ENCODE measurements around the gene IQSEC3.
A peak's percentile ranks its signal among the peaks of the same experiment; 100 is the strongest.

The IQSEC3 gene

DNA sequence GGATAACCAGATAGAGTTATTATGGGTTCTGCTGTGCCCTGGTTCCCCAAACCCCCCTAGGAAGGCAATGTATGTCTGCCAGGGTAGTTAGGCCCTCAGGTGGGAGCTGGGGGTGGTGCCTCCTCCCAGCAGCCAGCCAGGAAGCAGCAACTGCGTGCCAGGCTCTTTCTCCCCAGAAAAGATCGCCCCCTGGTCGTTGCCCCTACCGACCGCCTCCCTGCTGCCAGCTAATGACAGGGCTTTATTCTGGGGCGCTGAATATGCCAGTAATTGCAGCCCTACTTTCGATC, 36.3 kb downstream of the IQSEC3 start:
- Histone ChIP-seq H3K14ac (ENCODE audit: low read length in 2 of 2) (no peak overlapping the region), H2BK15ac (ENCODE audit: low read depth, poor library complexity, severe bottlenecking) (no peak overlapping the region), H3K36me3 (ENCODE audit: control insufficient read depth in 1 of 2, insufficient read depth in 2 of 2, low read depth in 1 of 2, low read length in 2 of 2) (no peaks in the 10 kb centered on the region), H4K8ac (ENCODE audit: low read length) (no peak overlapping the region), H3K4me2 (ENCODE audit: low read length, poor library complexity, severe bottlenecking) (no peak overlapping the region), H3K18ac (ENCODE audit: low read depth in 1 of 2, low read length in 2 of 2) (no peak overlapping the region), H3K79me1 (replicated peaks; ENCODE audit: low read length, poor library complexity, severe bottlenecking) (no peaks in the 10 kb centered on the region), H2BK120ac (ENCODE audit: low read depth, low read length) (no peak overlapping the region), H2BK5ac (ENCODE audit: low read depth, low read length, poor library complexity, severe bottlenecking) (no peak overlapping the region), H2AK5ac (ENCODE audit: low read length, severe bottlenecking) (no peak overlapping the region), H3K27ac (ENCODE audit: low read length, poor library complexity, severe bottlenecking) (no peak overlapping the region), H4K91ac (ENCODE audit: low read length) (no peak overlapping the region), H3K23ac (ENCODE audit: low read length in 2 of 2) (no peak overlapping the region), H3K4me1 (ENCODE audit: control insufficient read depth, insufficient read depth, low read depth, low read length) (peaks cover 22% of the 10 kb centered on the region), H3K27me3 (ENCODE audit: control insufficient read depth in 1 of 2, insufficient read depth in 1 of 2, low read length in 2 of 2) (peaks cover 4 to 61% of the 10 kb centered on the region in 2 experiments), H3K9ac (ENCODE audit: low read length) (no peak overlapping the region), H2AFZ (ENCODE audit: low read depth, low read length) (no peak overlapping the region), H3K4me3 (ENCODE audit: insufficient read depth in 1 of 2, low read depth in 1 of 2, low read length in 2 of 2) (no peak overlapping the region), H3K9me3 (ENCODE audit: control insufficient read depth, low read length) (no peaks in the 10 kb centered on the region), H3K4ac (ENCODE audit: low read depth in 1 of 2, low read length in 2 of 2) (no peak overlapping the region), H2BK12ac (ENCODE audit: low read length in 2 of 2) (no peak overlapping the region)
- WGBS, result 33% methylated on average over 7 of the region's 7 CpGs
- DNase-seq, result no peak

DNA sequence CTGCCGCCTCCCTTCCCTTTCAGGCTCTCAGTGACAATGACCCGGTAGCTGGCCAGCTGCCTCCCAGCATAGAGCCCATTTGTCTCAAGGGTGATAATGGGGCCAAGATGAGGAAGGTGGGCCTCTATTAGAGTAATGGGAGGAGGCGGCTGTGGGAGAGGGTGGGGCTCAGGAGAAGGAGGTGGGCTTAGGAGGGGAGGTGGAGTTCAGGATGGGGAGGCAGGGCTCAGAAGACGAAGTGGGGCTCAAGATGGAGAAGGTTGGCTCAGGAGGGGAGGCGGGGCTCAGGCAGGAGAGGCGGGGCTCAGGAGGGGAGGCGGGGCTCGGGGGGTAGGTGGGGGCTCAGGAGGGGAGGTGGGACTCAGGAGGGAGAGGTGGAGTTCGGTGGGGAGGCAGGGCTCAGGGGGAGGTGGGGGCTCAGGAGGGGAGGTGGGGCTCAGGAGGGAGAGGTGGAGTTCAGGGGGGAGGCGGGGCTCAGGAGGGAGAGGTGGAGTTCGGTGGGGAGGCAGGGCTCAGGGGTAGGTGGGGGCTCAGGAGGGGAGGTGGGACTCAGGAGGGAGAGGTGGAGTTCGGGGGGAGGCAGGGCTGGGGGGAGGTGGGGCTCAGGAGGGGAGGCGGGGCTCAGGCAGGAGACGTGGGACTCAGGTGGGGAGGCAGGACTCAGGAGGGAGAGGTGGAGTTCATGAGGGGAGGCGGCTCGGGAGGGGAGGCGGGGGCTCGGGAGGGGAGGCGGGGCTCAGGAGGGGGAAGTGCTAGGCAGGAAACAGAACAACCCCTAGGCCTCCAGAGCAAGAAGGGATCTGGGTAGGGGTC, 36.8 kb downstream of the IQSEC3 start:
- Histone ChIP-seq H3K4me1 (ENCODE audit: control insufficient read depth, insufficient read depth, low read depth, low read length) (peaks cover 19% of the 10 kb centered on the region), H3K18ac (ENCODE audit: low read depth in 1 of 2, low read length in 2 of 2) (no peak overlapping the region), H4K8ac (ENCODE audit: low read length) (no peak overlapping the region), H2BK5ac (ENCODE audit: low read depth, low read length, poor library complexity, severe bottlenecking) (no peak overlapping the region), H3K4me3 (ENCODE audit: insufficient read depth in 1 of 2, low read depth in 1 of 2, low read length in 2 of 2) (no peak overlapping the region), H2AFZ (ENCODE audit: low read depth, low read length) (no peak overlapping the region), H3K27ac (ENCODE audit: low read length, poor library complexity, severe bottlenecking) (no peak overlapping the region), H2AK5ac (ENCODE audit: low read length, severe bottlenecking) (no peak overlapping the region), H3K36me3 (ENCODE audit: control insufficient read depth in 1 of 2, insufficient read depth in 2 of 2, low read depth in 1 of 2, low read length in 2 of 2) (no peaks in the 10 kb centered on the region), H3K4me2 (ENCODE audit: low read length, poor library complexity, severe bottlenecking) (no peak overlapping the region), H3K9ac (ENCODE audit: low read length) (no peak overlapping the region), H3K9me3 (ENCODE audit: control insufficient read depth, low read length) (no peaks in the 10 kb centered on the region), H3K4ac (ENCODE audit: low read depth in 1 of 2, low read length in 2 of 2) (no peak overlapping the region), H2BK120ac (ENCODE audit: low read depth, low read length) (no peak overlapping the region), H4K91ac (ENCODE audit: low read length) (no peak overlapping the region), H3K14ac (ENCODE audit: low read length in 2 of 2) (no peak overlapping the region), H2BK12ac (ENCODE audit: low read length in 2 of 2) (no peak overlapping the region), H2BK15ac (ENCODE audit: low read depth, poor library complexity, severe bottlenecking) (no peak overlapping the region), H3K23ac (ENCODE audit: low read length in 2 of 2) (no peak overlapping the region), H3K27me3 (ENCODE audit: control insufficient read depth in 1 of 2, insufficient read depth in 1 of 2, low read length in 2 of 2) (peaks cover 3 to 56% of the 10 kb centered on the region in 2 experiments), H3K79me1 (replicated peaks; ENCODE audit: low read length, poor library complexity, severe bottlenecking) (no peaks in the 10 kb centered on the region)
- DNase-seq, result no peak
- 28% methylated on average over 10 of the region's 19 CpGs for WGBS

- Histone ChIP-seq H3K14ac (ENCODE audit: low read length in 2 of 2) (no peak overlapping the region), H2AFZ (ENCODE audit: low read depth, low read length) (no peak overlapping the region), H3K79me1 (replicated peaks; ENCODE audit: low read length, poor library complexity, severe bottlenecking) (no peaks in the 10 kb centered on the region), H2AK5ac (ENCODE audit: low read length, severe bottlenecking) (no peak overlapping the region), H3K9ac (ENCODE audit: low read length) (no peak overlapping the region), H4K8ac (ENCODE audit: low read length) (no peak overlapping the region), H3K27me3 (ENCODE audit: control insufficient read depth in 1 of 2, insufficient read depth in 1 of 2, low read length in 2 of 2) (peaks cover 7 to 52% of the 10 kb centered on the region in 2 experiments), H3K9me3 (ENCODE audit: control insufficient read depth, low read length) (no peaks in the 10 kb centered on the region), H3K27ac (ENCODE audit: low read length, poor library complexity, severe bottlenecking) (no peak overlapping the region), H3K4me2 (ENCODE audit: low read length, poor library complexity, severe bottlenecking) (no peak overlapping the region), H3K4ac (ENCODE audit: low read depth in 1 of 2, low read length in 2 of 2) (no peak overlapping the region), H3K4me3 (ENCODE audit: insufficient read depth in 1 of 2, low read depth in 1 of 2, low read length in 2 of 2) (no peak overlapping the region), H2BK5ac (ENCODE audit: low read depth, low read length, poor library complexity, severe bottlenecking) (no peak overlapping the region), H3K23ac (ENCODE audit: low read length in 2 of 2) (peak overlapping the region in 1 of 2 experiments; percentile 2), H3K4me1 (ENCODE audit: control insufficient read depth, insufficient read depth, low read depth, low read length) (peaks cover 14% of the 10 kb centered on the region), H2BK12ac (ENCODE audit: low read length in 2 of 2) (no peak overlapping the region), H3K18ac (ENCODE audit: low read depth in 1 of 2, low read length in 2 of 2) (no peak overlapping the region), H4K91ac (ENCODE audit: low read length) (no peak overlapping the region), H2BK120ac (ENCODE audit: low read depth, low read length) (no peak overlapping the region), H3K36me3 (ENCODE audit: control insufficient read depth in 1 of 2, insufficient read depth in 2 of 2, low read depth in 1 of 2, low read length in 2 of 2) (no peaks in the 10 kb centered on the region), H2BK15ac (ENCODE audit: low read depth, poor library complexity, severe bottlenecking) (no peak overlapping the region)
- DNase-seq, result no peak
- 50% methylated on average over 40 of the region's 40 CpGs for WGBS
Measured at GRCh38 chr12:104551-105081, 38.0 kb downstream of the IQSEC3 start.

DNA sequence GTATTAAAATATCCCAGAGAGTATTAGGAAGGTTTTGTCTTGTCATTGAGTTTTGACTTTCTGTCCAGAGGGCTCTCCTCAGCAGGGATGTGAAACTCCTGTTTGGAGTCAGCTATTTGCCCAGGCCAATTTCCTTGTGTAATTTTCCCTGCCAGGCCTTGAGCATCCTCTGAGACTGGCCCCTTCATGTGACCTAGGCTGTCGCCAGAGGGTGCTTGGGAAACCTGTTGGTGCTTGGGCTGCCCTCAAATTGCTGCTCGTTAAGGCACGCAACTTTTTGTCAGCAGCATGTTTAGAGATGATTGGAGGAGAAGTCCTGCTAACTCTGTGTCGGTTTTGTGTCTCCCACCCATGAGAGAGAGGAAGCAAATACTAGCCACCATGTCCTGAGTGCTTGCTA, 39.1 kb downstream of the IQSEC3 start:
- Histone ChIP-seq H3K4ac (ENCODE audit: low read depth in 1 of 2, low read length in 2 of 2) (no peak overlapping the region), H2BK5ac (ENCODE audit: low read depth, low read length, poor library complexity, severe bottlenecking) (no peak overlapping the region), H3K4me3 (ENCODE audit: insufficient read depth in 1 of 2, low read depth in 1 of 2, low read length in 2 of 2) (no peak overlapping the region), H2AK5ac (ENCODE audit: low read length, severe bottlenecking) (no peak overlapping the region), H2BK120ac (ENCODE audit: low read depth, low read length) (no peak overlapping the region), H3K23ac (ENCODE audit: low read length in 2 of 2) (no peak overlapping the region), H3K27me3 (ENCODE audit: control insufficient read depth in 1 of 2, insufficient read depth in 1 of 2, low read length in 2 of 2) (peaks cover 7 to 52% of the 10 kb centered on the region in 2 experiments), H3K79me1 (replicated peaks; ENCODE audit: low read length, poor library complexity, severe bottlenecking) (no peaks in the 10 kb centered on the region), H3K9ac (ENCODE audit: low read length) (no peak overlapping the region), H3K36me3 (ENCODE audit: control insufficient read depth in 1 of 2, insufficient read depth in 2 of 2, low read depth in 1 of 2, low read length in 2 of 2) (no peaks in the 10 kb centered on the region), H4K91ac (ENCODE audit: low read length) (no peak overlapping the region), H3K4me2 (ENCODE audit: low read length, poor library complexity, severe bottlenecking) (no peak overlapping the region), H2BK12ac (ENCODE audit: low read length in 2 of 2) (no peak overlapping the region), H2BK15ac (ENCODE audit: low read depth, poor library complexity, severe bottlenecking) (no peak overlapping the region), H3K14ac (ENCODE audit: low read length in 2 of 2) (no peak overlapping the region), H3K4me1 (ENCODE audit: control insufficient read depth, insufficient read depth, low read depth, low read length) (peaks cover 12% of the 10 kb centered on the region), H2AFZ (ENCODE audit: low read depth, low read length) (no peak overlapping the region), H3K9me3 (ENCODE audit: control insufficient read depth, low read length) (no peaks in the 10 kb centered on the region), H3K18ac (ENCODE audit: low read depth in 1 of 2, low read length in 2 of 2) (no peak overlapping the region), H3K27ac (ENCODE audit: low read length, poor library complexity, severe bottlenecking) (no peak overlapping the region), H4K8ac (ENCODE audit: low read length) (no peak overlapping the region)
- no peak for DNase-seq
- 75% methylated on average over 3 of the region's 4 CpGs for WGBS
